ENCODE data around the gene ACSBG1.

ACSBG1 gene

GRCh38 chr15:78216276-78217104 lies 17.9 kb downstream of the ACSBG1 start:
- no peak for DNase-seq

DNA sequence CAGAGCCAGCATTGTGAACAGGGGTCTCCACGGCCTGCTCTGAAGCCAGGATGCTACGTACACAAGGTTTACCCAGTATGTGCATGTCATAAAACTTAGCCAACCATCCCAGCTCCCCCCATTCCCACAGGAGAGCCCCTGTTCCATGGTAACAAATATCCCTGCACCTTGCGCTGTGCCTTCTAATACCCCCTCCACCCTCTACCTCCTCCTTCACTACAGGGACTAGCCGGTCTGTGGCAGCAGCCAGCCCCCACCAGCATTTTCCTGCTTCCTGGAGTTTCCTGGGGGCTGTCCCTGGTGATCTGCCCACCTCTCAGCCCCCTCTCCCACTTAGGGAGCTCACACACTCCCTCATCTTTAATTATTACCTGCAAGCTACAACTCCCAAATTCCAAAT lies 20.4 kb downstream of the ACSBG1 start:
- DNase-seq, result no peak

DNA sequence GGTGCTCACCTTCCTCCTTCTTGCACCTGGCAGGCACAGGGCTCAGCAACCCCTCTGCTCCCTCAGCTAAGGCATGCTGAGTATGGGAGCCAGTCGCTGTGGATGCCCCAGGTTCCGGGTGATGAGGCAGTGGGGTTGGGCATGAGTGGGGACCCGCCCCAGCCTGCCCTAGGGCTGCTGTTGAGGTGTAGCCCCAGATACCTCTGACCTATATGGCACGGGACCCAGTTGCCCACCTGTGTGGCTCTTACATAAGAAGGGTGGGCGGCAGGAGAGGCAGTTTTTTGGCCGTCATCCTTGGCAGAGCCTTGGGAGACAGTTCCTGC lies 21.0 kb downstream of the ACSBG1 start:
- DNase-seq, result no peak

DNA sequence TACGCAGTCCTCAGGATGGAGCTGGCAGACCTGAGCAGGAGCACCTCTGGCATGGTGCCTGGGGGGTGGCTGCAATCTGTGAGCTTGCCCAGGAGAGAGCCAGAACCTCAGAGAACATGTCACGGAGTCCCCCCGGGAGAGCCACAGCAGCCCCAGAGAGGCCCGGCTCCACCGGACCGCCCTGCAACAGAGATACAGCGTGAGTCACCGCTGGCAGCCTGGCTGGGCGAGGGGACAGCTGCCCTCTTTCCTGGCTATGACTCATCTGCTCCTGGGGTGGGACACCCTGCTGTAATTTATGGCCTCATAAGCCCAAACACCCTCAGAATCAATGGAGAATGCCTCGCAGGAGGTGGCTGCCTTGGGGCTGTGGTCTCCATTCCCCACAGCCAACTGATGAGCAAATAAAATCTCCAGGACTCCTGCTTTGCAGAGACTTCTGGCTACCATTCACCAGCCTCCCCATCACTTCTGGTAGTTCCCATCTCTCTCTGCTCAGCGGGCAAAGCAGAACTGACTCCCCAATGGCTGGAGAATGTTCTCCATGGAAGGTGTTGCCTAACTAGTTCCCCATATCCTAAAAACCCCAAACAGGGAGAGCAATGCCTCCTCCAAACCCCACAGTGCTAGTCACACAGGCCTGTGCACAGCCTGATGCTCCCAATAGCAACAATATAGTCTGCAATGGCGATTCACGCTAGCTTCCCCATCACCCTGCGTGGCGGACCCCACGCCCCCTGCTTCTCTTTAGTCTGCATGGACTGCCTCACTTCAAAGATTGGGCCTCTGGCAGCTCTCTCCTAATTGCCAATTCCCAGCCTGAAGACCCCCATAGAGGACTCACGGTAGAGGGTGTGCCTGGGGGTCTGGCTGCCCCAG lies 21.6 kb downstream of the ACSBG1 start:
- no peak for DNase-seq

GRCh38 chr15:78212008-78212407 lies 22.4 kb downstream of the ACSBG1 start:
- DNase-seq, result no peak

GRCh38 chr15:78211189-78211921 lies 23.0 kb downstream of the ACSBG1 start:
- DNase-seq, result no peak

DNA sequence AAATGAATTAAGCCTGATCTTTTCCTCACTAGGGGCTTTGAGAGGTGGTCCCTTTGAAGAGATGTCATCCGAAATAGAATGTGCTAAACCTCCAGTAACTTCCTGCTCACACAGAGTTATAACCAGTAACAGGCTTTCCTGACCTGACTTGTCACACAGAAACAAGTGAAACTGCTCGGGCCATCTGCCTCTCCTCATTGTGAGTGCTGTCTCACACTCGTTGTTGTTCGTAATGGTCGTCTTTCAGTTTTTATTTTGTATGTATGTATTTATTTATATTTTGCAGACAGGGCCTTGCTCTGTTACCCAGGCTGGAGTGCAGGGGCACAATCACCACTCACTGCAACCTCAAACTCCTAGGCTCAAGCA lies 24.0 kb downstream of the ACSBG1 start:
- DNase-seq, result no peak

- no peak for DNase-seq
These were observed 24.6 kb downstream of the ACSBG1 start for GRCh38 chr15:78209646-78210348.

DNA sequence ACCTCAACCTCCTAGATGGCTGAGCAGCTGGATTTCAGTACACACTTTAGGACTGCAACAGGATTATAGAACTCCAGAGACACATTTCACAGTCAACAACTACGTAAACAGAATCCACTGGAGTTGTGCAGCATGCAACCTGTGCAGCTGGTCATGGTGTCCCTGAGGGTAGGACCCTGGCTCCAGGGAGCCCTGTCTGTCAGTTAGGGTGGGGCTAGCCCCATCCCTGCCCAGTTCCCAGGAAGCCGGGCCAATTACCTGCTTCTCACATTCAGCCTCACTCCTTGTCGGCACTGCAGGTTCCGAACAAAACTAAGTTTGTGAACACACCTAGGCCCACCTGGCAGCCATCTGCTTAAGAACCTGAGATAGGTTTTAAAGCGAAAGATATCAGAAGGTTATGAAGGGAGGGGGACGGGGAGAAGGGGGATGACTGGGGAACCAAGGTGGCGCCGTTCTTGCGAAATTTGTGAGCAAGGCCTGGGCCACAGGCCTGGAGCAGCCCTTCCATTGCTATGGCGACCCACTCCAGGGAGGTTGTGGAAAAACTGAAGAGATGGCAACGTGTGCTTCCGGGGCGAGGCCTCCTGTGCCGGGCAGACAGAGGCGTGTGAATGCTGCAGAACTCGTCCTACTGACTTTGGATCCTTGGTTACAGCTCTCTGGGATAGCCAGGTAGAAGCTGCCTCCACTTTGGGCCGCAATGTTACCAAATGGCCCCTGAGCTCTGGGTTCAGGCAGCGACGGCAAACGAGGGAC lies 25.3 kb downstream of the ACSBG1 start:
- DNase-seq, result no peak

- no peak for DNase-seq
These were observed 26.0 kb downstream of the ACSBG1 start for GRCh38 chr15:78208341-78208844.

GRCh38 chr15:78207641-78208340 lies 26.6 kb downstream of the ACSBG1 start:
- DNase-seq, result no peak

DNA sequence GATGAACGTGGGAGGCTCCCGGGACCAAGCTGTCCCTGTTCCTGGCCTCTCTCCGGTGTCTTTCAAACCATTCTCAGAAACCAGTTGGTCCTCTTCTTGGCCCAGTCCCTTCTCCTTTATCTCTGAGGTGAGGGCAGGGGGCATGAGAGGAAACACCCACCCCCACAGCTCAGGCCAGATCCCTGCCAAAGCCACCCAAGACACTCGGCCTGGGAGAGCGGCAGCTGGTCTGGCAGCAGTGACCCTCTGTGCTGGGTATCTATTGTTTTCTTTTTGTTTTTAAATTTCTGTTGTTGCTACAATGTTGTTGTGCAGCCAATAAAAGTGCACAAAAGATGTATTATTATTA lies 27.3 kb downstream of the ACSBG1 start:
- no peak for DNase-seq

DNA sequence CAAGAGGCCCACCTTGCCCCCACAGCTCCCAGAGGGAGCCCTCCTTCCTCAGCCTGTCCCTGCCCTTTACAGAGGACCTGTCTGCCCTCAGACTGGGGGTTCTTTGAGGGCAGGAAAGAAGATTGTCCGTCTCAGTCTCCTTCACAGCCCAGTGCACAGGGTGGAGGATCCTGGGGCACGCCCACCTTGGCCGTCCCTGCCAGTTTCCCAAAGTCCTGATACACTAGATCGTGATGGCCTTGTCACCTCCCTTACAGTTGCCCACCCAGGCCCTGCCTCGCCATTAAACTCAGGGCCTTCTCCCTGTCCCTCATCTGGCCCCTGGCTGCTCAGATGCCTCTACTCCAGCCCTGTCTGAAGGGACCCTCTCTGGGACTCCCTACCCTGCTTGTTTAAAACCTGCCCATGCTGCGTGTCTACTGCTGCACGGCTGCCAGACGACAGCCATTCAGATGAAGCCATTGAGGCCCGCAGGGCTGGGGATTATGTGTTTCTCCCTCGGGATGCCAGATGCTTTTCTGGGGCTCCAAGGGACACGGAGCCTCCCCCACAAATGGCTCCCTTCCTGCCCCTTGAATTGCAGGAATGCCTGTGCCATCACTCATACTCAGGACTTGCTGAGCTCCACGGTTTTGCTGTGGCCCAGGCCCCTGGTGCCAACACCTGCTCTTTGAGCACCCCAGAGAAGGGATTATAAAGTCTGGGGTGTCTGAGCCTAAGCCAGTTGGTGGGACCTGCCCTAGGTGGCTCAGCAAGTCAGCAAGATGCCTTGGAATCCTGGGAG lies 27.8 kb downstream of the ACSBG1 start:
- no peak for DNase-seq

DNA sequence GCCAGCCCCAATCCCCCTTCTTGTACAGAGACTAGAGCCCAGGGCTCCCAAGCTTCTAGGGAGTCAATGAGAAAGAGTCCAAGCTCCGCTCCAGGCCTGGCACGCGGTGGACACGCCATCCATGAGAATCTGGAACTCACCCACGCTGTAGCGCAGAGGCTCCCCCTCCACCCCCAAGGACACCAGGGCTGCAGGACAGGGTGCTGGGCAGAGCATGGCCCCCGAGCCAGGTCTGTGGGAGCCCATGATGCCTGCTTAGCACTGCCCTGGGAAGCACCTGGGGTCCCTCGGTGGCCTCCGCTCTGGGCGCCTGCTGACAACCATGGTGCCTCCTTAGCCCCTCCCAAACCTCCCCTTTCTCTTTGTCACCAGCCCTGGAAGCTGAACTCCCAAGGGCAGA lies 28.5 kb downstream of the ACSBG1 start:
- DNase-seq, result no peak

DNA sequence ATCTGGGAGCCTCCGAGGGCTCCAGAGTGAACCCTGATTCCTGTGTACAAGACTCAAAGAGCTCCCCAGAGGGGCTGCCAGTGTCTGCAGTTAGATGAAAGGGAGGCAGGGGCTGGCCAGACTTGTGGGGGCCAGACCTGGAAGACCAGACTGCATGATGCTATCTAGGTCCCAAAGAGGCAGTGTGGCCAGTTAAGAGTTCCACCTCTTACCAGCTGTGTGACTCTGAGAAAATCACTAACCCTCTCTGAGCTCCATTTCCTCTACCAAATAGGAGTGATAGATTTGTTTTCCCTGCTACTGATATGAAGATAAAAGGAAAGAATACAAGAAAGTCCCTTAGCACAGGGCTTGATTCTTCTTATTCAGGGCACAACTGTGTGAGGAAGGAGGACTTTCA lies 29.0 kb downstream of the ACSBG1 start:
- DNase-seq, result no peak

GRCh38 chr15:78204351-78205309 lies 29.7 kb downstream of the ACSBG1 start:
- no peak for DNase-seq

DNA sequence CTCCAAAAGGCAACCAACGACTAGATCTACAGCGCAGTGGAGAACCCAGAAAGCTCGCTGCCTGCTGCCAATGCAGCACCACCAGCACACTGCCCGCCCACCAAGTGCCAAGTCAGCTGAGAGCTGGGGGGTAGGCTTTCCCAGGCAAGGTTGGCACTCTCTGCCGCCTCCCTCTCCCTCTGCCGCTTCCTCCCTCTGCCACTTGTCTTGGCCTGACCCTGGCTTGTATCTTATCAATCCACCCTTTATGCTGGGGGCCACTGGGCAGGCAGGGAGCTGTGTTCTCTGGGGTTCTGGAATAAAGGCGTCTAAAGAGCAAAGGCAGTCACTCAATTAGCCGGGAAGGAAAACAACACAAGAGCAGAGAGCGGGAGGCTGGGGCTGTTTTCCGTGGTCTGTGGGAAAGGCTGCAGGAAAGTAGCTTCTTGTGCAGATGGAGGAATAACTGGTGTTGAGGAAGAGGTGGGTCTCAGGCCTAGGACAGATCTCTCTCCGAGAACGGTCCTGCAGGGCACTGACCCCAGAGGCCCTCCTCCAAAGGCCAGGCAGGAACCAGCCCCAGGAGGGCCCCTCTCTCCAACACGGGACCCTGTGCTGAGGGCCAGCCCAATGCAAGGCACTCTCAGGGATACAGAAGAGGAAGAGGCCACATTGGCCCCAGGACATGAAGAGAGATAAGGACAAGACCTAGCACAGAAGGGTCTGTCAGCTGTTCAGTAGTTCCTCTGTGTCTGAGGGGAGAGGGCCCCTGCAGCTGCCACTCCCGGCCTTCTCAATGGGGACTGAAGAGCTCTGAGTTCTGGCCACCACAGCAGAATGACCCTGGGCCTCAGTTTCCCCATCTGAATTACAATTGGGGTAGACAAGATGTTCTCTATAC lies 30.8 kb downstream of the ACSBG1 start:
- no peak for DNase-seq

All from CD4-positive, alpha-beta T cell treated with Interleukin-17A for 4 hours (primary cell).